Panc1 (cell line): ENCODE results near the gene WDR33.

Experiments used
- POLR2AphosphoS5 ChIP-seq: IDR thresholded peaks from 2 replicates; pipeline ENCODE4 v1.6.1; 2012; ENCODE audit warnings: mild to moderate bottlenecking, low read depth, low read length, moderate library complexity
- TF ChIP-seq, protein P1 (sequence below): fragments of 450-650 bp; IDR thresholded peaks from 2 replicates; pipeline ENCODE4 v1.5.1; 2017; ENCODE audit warnings: mild to moderate bottlenecking
- TF ChIP-seq, protein P2 (sequence below), 2 experiments: IDR thresholded peaks; 2 replicates each; pipeline ENCODE4 v1.6.1; 2011 to 2012; ENCODE audit warnings: low read depth in 2 of 2, control low read depth in 1 of 2, low read length in 1 of 2, mild to moderate bottlenecking in 1 of 2, moderate library complexity in 1 of 2; ENCODE audit not compliant: insufficient read depth in 1 of 2

DNA sequence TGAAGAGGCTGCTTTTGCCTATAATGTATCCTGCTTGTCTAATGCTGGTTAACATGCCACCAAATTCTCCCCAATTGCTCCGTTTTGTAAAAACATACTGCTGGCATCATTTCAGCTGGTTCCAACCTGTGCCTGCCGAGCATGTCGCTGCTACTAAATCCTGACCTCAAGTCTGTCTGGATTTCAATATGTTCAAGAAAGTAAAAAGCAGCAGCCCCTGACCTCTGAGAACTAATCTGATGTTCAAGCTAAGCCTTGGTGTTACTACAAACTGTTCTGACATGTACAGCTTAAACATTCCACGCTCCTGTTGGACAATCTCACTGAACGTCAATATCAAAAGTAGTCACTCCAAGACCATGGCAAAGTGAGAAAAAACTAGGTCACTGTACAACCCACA lies 63.4 kb downstream of the WDR33 start:
- TF ChIP-seq, protein P1, sequence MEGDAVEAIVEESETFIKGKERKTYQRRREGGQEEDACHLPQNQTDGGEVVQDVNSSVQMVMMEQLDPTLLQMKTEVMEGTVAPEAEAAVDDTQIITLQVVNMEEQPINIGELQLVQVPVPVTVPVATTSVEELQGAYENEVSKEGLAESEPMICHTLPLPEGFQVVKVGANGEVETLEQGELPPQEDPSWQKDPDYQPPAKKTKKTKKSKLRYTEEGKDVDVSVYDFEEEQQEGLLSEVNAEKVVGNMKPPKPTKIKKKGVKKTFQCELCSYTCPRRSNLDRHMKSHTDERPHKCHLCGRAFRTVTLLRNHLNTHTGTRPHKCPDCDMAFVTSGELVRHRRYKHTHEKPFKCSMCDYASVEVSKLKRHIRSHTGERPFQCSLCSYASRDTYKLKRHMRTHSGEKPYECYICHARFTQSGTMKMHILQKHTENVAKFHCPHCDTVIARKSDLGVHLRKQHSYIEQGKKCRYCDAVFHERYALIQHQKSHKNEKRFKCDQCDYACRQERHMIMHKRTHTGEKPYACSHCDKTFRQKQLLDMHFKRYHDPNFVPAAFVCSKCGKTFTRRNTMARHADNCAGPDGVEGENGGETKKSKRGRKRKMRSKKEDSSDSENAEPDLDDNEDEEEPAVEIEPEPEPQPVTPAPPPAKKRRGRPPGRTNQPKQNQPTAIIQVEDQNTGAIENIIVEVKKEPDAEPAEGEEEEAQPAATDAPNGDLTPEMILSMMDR: no peak
- no peak for TF ChIP-seq POLR2AphosphoS5
- TF ChIP-seq, protein P2, sequence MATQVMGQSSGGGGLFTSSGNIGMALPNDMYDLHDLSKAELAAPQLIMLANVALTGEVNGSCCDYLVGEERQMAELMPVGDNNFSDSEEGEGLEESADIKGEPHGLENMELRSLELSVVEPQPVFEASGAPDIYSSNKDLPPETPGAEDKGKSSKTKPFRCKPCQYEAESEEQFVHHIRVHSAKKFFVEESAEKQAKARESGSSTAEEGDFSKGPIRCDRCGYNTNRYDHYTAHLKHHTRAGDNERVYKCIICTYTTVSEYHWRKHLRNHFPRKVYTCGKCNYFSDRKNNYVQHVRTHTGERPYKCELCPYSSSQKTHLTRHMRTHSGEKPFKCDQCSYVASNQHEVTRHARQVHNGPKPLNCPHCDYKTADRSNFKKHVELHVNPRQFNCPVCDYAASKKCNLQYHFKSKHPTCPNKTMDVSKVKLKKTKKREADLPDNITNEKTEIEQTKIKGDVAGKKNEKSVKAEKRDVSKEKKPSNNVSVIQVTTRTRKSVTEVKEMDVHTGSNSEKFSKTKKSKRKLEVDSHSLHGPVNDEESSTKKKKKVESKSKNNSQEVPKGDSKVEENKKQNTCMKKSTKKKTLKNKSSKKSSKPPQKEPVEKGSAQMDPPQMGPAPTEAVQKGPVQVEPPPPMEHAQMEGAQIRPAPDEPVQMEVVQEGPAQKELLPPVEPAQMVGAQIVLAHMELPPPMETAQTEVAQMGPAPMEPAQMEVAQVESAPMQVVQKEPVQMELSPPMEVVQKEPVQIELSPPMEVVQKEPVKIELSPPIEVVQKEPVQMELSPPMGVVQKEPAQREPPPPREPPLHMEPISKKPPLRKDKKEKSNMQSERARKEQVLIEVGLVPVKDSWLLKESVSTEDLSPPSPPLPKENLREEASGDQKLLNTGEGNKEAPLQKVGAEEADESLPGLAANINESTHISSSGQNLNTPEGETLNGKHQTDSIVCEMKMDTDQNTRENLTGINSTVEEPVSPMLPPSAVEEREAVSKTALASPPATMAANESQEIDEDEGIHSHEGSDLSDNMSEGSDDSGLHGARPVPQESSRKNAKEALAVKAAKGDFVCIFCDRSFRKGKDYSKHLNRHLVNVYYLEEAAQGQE (IDR thresholded peaks at IDR 0.05; ENCODE audit: insufficient read depth in 1 of 2, low read depth in 2 of 2, low read length in 1 of 2): no peak
